Neural crest cell (in vitro differentiated cells): Measurements from ENCODE around the gene TRAPPC12. TPM values are rescaled to one million over a fixed set of nuclear protein-coding genes. Genes with fewer than 3 reads are reported as not detected.

Experiments
- DNase-seq: peaks from one replicate; pipeline ENCODE4 v3.0.0; 2021; ENCODE audit warnings: low read depth, mixed read lengths, low spot score
- H3K27ac Mint-ChIP-seq: one replicate; pipeline ENCODE4 v1.8.0; 2021; ENCODE audit warnings: mild to moderate bottlenecking, mixed read lengths; ENCODE audit not compliant: unreplicated experiment
- H3K27me3 Mint-ChIP-seq: 2 replicates; pipeline ENCODE4 v1.8.0; 2021; ENCODE audit warnings: low read depth, mild to moderate bottlenecking, mixed read lengths
- H3K36me3 Mint-ChIP-seq: 2 replicates; pipeline ENCODE4 v1.8.0; 2021; ENCODE audit warnings: low read depth, mild to moderate bottlenecking, mixed read lengths
- H3K4me1 Mint-ChIP-seq: 2 replicates; pipeline ENCODE4 v1.8.0; 2021; ENCODE audit warnings: mixed read lengths
- H3K4me3 Mint-ChIP-seq: one replicate; pipeline ENCODE4 v1.8.0; 2021; ENCODE audit warnings: mild to moderate bottlenecking, mixed read lengths
- H3K9me3 Mint-ChIP-seq: 2 replicates; pipeline ENCODE4 v1.8.0; 2021; ENCODE audit warnings: mixed read lengths
- total RNA-seq: library from RNA; stranded (reverse); gene quantifications from 2 replicates; pipeline ENCODE4 v1.2.1, GENCODE V29; 2021
- TF ChIP-seq, protein P1 (sequence below): fragments of 200-600 bp; sonication (generic); conservative IDR thresholded peaks from 2 replicates; pipeline ENCODE4 v1.5.0; 2021; ENCODE audit warnings: antibody characterized with exemption, mild to moderate bottlenecking

The TRAPPC12 gene
- total RNA-seq, 1 donor from 2014 or later: 96.9 TPM

DNA sequence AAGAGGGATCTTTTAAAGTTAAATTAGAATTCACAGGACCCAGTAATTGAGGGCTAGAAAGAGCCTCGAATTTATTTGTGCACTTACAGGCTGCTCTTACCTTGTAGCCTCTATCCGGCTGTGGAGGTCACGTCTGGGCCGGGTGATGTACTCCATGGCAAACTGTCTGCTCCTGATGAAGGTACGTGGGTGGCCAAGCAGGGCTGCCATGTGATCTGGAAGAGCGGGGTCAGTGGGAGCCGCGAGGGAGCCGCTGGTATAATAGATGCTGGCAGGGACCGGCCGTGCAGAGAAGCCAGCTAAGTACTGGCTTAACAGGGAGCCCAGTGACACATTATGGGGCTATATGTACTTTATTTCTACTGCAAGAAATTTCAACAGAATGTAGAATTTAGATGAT, 80.7 kb downstream of the TRAPPC12 start:
- Mint-ChIP-seq H3K4me3 (no peak overlapping the region), H3K36me3 (peaks cover 16% of the 10 kb centered on the region), H3K9me3 (no peaks in the 10 kb centered on the region), H3K27me3 (no peaks in the 10 kb centered on the region), H3K4me1 (peaks cover 4% of the 10 kb centered on the region), H3K27ac (peak overlapping the region; percentile 6)
- no peak for DNase-seq
- TF ChIP-seq, protein P1, sequence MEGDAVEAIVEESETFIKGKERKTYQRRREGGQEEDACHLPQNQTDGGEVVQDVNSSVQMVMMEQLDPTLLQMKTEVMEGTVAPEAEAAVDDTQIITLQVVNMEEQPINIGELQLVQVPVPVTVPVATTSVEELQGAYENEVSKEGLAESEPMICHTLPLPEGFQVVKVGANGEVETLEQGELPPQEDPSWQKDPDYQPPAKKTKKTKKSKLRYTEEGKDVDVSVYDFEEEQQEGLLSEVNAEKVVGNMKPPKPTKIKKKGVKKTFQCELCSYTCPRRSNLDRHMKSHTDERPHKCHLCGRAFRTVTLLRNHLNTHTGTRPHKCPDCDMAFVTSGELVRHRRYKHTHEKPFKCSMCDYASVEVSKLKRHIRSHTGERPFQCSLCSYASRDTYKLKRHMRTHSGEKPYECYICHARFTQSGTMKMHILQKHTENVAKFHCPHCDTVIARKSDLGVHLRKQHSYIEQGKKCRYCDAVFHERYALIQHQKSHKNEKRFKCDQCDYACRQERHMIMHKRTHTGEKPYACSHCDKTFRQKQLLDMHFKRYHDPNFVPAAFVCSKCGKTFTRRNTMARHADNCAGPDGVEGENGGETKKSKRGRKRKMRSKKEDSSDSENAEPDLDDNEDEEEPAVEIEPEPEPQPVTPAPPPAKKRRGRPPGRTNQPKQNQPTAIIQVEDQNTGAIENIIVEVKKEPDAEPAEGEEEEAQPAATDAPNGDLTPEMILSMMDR: no peak

DNA sequence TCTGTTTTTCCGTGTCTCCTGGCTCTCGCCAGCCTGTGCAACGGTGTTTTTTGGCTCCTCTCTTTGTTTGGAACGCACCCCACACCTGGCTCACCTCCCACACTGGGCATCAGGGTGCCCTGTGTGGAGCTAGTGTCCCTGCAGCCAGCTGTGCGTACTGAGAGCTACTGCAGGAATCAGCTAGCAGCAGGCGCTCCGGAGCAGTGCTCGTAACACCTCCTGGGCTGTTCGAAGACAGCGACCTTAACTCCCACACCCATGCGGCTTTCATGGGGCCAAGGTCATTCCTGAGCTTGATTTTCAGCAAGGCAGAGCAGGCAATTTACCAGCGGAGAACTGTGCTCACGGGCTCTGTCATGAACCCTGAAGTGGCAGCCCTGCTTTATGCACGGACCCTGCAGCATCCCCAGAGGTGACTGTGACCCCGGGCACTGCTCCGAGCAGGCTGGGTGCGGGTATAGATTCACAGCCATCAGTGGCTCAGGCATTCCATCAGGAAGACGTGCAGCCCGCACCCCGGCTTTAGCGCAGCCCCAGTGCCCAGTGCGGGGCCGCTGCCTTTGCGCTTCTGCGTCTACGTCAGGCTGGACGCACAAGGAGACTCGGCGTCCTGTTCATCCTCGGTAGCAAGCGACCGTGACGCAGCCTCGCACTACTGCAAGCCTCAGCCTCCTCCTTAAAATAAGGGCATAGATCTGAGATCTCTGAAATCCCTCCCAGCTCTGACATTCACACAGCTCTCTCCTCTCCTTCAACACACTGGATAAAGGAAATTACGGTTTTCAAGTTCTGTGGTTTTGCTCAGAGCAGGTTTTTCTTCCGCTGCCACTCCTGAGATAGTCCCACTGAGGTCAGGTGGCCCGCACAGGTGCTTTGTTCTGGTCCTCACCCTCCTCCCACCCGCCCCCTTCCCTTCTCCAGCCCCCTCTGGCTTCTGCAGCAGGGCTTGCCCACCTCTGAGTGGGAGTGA, 81.6 kb downstream of the TRAPPC12 start:
- Mint-ChIP-seq H3K4me1 (peaks cover 4% of the 10 kb centered on the region), H3K4me3 (no peak overlapping the region), H3K27ac (no peak overlapping the region), H3K36me3 (peaks cover 7% of the 10 kb centered on the region), H3K9me3 (no peaks in the 10 kb centered on the region), H3K27me3 (no peaks in the 10 kb centered on the region)
- TF ChIP-seq, protein P1: no peak
- DNase-seq: no peak

DNA sequence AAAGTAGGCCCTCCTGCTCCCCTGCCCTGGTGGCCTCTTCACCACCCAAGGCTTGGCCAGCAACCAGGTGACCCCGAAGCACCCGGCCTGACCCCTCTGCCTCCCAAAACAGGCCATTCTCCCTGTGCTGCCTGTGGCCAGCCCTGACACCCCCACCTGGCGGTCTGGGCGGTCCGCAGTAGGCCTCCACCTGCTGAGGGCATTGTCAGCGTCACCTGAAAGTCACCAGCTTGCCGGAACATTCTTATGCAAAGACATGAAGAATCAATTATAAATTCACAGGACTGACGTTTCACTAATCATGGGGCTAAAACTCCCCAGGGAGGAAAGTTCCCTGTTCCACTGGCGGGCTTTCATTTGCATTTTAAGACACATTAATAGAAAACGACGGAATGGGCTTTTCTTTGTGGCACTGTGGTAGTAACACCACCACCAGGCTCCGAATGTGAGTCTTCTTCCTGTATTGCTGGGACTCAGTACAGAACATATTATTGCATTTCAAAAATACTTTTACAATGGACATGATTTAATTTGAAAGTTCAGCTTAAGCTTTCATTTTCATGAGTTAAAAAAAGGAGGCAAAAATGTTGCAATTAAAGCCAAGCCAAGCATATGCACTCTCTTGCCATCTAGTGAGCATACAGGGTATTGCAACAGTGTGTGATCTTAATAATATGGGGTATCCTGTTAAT, 82.5 kb downstream of the TRAPPC12 start:
- Mint-ChIP-seq H3K4me3 (no peak overlapping the region), H3K27me3 (no peaks in the 10 kb centered on the region), H3K36me3 (peaks cover 4% of the 10 kb centered on the region), H3K9me3 (no peaks in the 10 kb centered on the region), H3K27ac (peak overlapping the region; percentile 9), H3K4me1 (peaks cover 4% of the 10 kb centered on the region)
- DNase-seq: peak; percentile 40
- TF ChIP-seq, protein P1: peak; percentile 91

DNA sequence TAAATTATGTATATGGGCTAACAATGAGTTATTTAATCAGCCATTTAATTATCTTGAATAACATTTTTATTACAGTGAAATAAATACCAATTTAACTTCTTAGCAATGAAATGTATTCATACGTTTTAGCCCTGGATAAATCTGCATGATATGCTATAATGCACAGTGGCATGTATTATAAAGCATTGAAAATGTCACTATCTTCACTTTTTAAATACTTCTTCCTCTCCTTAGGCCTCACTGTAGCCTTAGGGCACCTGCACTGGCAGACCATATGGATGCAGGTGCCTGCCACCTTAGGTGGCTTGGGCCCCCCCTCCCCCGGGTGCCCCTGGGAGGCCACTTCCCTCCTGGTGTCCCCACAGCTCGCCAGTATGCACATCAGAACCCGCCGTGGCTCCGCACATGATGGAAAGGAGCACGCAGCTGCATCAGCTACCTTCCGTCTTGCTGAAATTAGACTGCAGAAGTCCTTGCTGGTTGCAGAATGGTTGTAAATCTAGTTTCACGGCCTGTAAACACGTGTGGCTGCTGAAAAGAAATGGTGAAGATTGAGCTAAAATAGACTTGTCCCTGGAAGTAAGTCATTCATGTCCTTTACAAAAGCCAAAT, 83.1 kb downstream of the TRAPPC12 start:
- TF ChIP-seq, protein P1: peak; percentile 46
- Mint-ChIP-seq H3K27me3 (no peaks in the 10 kb centered on the region), H3K9me3 (no peaks in the 10 kb centered on the region), H3K4me3 (no peak overlapping the region), H3K36me3 (peaks cover 3% of the 10 kb centered on the region), H3K4me1 (peaks cover 4% of the 10 kb centered on the region), H3K27ac (no peak overlapping the region)
- no peak for DNase-seq

DNA sequence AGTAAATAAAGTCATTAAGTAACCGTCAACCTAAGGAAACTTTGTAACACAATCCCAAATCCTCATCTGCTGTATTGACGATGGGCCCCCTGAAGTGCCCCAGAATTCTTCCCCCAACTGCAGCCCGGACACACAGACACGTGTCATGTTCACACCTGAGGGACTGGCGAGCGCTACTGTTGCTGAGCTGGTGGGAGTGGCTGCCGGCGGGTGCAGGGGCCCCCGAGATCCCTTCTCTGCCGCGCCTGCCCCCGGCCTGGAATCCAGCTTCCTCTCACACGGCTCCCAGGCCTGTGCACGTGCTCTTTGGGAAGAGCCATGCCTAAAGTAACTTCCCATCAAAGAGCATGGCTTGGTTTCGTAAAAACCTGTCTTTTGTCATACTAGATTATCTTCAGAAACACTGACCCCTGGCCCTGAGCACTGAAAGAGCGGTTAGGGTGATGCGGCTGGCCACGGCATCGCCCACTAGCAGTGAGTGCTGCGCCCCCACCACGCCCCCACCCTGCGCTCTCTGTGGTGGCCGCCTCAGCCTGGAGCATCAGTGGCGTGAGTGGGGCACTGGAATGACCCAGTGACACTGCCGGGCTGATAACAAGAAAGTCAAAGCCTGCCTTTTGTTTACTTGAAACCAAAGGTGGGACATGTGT, 83.8 kb downstream of the TRAPPC12 start:
- Mint-ChIP-seq H3K27me3 (no peaks in the 10 kb centered on the region), H3K4me1 (peaks cover 4% of the 10 kb centered on the region), H3K4me3 (no peak overlapping the region), H3K36me3 (peaks cover 2% of the 10 kb centered on the region), H3K27ac (no peak overlapping the region), H3K9me3 (no peaks in the 10 kb centered on the region)
- no peak for DNase-seq
- TF ChIP-seq, protein P1: no peak
